Hepatic stellate cell (primary cell): ENCODE results near the gene WAS.
"Not testable (repeated sequence)": the region's sequence is repeated elsewhere in the genome, so short reads cannot be mapped to it uniquely, and the experiment has no call there.

Source experiments
- DNase-seq: peaks from one replicate; pipeline ENCODE4 v3.0.0; 2011; ENCODE audit warnings: low spot score

The WAS gene

DNA sequence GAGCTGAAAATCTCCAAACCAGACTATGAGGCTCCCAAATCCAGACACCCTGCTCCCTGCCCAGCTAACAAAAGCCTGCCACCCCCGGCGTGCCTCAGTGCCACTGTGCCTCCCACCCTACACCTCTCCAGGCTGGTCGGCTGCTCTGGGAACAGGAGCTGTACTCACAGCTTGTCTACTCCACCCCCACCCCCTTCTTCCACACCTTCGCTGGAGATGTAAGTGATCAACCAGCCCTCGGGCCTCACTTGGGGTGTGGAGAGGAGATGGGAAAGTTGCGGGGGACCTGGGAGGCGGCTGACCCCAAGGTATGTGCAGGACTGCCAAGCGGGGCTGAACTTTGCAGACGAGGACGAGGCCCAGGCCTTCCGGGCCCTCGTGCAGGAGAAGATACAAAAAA, 1.8 kb downstream of the WAS start:
- no peak for DNase-seq

DNA sequence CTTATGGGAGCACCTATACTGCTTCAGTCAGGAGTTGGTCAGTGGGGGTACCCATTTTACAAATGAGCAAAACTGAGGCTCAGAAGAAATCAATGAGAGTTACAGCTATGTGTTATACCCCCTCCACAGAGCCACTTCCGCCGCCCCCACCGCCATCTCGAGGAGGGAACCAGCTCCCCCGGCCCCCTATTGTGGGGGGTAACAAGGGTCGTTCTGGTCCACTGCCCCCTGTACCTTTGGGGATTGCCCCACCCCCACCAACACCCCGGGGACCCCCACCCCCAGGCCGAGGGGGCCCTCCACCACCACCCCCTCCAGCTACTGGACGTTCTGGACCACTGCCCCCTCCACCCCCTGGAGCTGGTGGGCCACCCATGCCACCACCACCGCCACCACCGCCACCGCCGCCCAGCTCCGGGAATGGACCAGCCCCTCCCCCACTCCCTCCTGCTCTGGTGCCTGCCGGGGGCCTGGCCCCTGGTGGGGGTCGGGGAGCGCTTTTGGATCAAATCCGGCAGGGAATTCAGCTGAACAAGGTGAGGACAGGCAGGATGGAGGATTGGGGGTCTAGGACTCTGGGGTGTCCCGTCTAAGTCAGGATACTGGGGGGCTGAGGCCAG, 5.0 kb downstream of the WAS start:
- DNase-seq = no peak

DNA sequence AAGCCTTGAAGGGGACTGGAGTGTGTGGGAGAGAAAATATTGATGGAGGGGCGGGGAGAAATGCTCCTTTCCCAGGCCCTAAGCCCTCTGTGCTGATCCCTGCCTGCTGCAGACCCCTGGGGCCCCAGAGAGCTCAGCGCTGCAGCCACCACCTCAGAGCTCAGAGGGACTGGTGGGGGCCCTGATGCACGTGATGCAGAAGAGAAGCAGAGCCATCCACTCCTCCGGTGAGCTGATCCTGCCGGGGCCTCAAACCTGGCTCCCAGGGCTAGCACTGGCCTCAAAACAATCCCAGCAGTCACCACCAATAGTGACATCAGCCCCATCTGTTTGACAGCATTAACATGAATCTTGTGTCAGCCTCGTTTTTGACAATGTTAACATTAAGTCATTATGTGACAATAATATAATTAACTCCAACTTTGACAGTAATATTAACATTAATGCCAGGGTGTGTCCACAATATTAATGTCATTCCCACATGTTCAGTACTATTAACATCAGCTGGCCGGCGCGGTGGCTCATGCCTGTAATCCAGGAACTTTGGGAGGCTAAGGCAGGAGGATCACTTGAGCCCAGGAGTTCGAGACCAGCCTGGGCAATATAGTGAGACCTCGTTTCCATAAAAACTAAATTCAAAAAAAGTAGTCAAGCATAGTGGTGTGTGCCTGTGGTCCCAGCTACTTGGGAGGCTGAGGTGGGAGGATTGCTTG, 5.8 kb downstream of the WAS start:
- no peak for DNase-seq

DNA sequence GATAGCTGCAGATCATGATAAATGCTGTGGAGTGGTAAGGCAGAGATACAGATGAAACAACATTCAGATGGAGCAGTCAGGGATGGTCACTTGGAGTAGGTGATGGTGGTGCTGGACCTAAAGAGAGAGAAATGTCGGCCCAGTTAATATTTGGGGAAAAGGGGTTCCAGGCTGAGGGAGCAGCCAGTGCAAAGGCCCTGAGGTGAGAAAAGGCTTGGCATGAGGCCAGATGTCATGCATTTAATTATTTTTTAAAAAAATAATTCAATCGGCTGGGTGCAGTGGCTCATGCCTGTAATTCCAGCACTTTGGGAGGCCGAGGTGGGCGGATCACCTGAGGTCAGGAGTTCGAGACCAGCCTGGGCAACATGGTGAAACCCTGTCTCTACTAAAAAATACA, 8.1 kb downstream of the WAS start:
- DNase-seq = not testable (repeated sequence)

DNA sequence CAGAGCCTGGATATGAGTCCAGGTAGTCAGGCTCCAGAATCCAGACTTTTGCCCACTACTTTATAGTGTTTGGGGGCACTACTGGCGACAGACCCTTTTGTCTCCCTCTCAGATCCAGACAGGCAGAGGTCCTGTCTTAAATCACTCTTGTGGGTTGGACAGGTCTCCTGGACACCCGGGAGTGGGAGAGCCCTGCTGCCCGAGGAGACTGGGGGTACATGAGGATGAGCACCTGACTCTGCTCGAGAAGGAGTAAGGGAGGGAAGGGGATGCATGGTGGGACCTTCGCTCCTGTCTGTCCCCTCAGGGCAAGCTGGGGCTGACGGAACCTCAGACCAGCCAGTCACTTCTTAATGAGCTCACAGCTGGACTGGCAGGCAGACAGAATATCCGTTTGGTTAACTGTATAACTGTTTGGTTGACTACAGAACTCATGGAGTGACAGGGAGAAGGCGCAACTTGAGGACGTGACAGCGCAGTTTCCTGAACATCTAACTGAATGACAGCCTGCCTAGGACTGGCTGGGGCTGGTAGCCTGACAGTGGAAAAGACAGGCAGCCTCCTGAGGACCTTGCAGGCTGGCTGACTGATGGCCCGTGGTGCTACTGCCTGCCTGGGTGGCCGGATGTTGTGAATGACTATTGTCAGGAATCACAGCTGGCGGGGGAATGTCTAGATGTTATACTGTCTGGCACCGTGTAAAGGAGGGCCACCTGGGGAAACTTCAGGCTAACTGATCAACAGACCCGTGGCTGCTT, 11.4 kb downstream of the WAS start:
- no peak for DNase-seq

DNA sequence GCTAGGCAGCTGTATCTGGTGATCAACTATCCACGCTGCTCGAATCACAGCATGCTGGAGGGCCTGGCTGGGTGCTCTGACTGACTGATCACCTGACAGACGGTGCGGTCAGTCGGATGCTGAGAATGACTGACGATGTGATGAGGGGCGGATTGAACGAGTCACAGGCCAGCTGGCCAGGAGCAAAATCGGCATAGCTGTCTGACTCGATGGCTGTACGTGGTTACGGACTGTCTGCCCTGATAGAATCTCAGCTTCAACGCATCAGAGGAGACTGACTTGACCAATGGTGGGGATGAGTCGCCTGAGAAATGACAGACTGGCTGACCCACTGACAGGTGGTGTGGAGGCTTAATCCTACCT, 11.9 kb downstream of the WAS start:
- DNase-seq = no peak

DNA sequence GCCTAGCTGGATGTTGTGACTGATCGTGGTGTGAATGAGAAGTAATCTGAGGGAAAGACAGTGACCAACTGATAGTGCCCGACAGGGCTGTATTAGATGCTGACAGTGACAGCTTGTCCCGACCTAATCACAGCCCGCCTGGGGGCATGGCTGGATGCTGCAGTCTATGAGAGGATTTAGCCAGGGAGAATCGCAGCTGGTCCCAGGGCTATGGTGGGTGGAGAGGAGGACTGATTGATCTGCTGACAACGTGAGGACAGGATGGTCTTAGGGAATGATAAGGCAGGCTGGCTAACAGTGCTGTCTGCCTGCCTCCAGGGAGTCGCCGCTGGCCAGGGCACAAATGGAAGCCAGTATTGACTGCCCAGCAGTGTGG, 12.3 kb downstream of the WAS start:
- peak; percentile 24 for DNase-seq

DNA sequence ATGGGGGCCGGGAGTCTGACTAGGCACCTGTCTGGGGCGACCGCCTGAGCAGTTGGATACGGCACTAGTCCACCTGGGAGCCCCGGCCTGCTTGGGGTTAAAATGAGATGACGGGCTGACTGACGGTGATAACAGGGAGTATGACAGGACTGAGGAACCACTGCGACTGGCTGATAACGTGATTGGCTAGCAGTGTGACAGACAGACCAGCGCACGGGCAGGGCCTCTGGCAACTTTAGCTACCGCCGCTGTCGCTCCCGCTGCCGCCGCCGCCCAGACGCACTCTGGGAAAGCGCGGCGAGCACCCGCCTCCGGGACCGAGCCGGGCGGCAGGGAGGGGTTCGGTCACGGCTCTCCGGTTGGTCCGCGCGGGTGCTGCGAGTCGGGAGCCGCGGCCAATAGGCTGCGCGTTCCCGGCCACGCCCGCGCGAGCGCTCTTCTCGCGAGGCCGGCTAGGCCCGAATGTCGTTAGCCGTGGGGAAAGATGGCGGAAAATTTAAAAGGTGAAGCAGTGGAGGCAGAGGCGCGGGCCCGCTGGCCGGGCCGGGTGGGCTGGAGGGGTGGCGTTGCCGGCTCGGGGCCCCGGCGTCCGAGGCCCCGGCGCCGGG, 12.8 kb downstream of the WAS start, which contains the start of gene SUV39H1:
TSS of gene SUV39H1 (plus strand) at position 434 of the 608 bp plus-strand sequence. CDS start at position 485, 51 bp downstream.
- peak; percentile 92 for DNase-seq

DNA sequence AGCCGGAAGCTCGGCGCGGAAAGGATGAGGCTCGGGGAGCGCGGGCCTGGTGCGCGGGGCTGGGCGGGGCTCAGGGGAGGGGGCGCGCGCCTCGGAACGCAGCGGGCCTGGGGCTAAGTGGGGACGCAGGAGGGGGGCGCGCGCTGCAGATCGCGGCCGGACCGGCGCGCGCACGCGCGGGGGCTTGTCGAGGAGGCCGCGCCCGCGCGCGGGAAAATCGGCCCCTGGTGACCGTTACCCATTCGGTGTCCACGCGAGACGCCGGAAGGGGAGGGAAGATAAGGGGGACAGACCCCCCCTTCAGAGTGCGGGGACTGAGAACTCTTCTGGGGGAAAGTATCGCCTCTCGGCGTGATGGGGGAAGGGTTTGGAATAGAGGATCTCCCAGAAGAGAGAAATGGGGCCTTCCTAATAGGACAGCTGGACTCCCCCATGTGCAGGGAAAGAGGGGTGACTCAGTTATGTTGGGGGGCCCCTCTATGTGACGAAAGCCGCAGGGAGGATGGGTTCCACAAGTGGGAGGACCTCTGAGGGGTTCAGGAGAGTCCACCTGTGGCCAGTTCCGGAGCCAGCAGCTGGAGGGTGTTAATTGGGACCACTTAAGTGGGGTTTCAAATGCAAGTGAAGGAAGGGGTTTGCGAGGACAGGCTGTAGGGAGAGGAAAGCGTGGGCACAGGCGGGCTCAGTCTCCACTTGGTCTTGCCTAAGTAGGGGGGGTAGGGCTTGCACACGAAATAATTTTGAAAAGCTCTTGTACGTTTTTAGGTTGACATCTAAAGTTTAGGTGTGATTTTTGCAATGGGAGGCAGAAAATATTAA, 13.5 kb downstream of the WAS start:
- DNase-seq = peak; percentile 37

DNA sequence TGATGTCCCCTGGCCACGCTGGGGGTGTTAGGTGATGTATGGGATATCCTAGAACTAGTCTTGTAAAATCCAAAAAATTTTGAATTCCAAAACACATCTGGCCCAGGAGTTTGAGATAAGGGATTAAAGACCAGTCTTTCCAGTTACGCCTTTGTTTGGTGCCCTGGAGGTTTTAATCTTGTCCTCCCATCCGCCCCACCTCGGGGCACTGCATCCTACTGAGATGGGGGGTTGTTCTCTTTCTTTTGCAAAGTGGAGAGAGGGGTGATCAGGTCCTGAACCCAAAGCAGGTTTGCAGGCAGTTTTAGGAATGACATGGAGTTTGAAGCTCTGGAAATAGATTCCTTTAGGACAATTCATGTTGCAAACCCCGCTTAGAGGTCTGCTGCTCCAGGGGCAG, 14.7 kb downstream of the WAS start:
- no peak for DNase-seq

DNA sequence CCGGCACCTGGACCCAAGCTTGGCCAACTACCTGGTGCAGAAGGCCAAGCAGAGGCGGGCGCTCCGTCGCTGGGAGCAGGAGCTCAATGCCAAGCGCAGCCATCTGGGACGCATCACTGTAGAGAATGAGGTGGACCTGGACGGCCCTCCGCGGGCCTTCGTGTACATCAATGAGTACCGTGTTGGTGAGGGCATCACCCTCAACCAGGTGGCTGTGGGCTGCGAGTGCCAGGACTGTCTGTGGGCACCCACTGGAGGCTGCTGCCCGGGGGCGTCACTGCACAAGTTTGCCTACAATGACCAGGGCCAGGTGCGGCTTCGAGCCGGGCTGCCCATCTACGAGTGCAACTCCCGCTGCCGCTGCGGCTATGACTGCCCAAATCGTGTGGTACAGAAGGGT, 16.6 kb downstream of the WAS start:
- no peak for DNase-seq

DNA sequence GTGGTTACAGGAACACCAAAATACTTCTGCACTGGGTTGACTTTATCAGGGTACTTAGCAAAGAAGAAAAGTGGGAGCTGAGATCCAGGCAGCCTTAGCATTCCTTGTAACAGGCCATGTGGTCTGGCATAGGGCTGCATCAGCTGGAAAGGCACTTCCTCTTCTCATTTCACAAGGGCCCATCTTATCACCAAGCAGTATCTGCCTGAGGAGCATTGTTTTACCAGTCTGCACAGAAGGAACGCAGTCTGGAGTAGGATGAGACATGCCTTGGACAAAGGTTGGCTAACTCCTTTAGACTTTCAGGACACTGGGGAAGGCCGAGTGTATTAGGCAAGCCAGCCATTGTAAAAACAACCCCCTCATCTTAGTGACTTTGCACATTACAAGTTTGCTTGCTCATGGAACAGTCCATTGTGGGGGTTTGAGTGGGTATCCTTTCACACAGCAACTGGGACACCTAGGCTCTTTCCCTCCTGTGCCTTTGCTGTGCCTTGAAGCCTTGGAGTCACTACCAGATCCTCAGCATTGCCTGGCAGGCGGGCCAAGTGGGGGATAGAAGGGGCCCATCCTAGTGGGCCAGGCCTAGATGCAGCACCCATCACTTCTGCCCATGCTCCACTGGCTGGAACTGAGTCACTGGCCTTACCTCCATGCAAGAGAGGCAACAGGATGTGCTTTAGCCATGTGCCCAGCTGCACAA, 17.5 kb downstream of the WAS start:
- no peak for DNase-seq

DNA sequence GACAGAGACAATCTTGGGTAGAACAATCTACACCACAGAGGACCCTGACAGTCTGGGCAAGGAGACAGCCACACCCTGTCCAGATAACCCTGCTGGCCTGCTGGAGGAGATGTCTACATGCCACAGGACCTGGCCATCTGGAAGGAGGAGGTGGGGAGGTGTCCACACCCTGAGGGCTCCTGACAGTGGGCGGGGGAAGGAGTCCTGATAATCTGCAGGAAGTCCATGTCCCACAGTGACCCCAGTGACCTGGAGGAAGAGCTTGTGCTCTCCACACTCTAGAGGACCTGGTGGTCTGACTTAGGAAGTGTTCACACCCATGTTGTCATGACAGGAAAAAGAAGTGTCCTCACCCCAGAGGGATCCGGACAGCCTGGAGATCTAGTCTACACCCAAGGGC, 18.4 kb downstream of the WAS start:
- DNase-seq = no peak

DNA sequence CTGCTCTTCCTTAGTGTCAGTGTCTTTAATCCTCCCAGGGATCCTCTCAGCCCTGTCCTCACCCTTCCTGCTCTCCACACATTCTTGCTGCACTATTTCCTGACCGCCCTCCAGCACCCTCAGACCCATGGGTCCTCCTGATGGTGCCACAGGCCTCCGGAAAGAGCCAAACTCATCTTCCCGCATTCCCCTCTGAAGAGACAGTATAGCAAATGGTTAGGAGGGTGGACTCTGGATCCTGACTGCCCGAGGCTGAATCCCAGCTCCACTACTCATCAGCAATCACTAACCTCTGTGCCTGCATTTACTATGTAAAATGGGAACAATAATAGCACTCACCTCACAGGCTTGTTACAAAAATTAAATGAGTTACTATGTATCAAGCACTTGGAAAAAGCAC, 19.1 kb downstream of the WAS start:
- DNase-seq = no peak

DNA sequence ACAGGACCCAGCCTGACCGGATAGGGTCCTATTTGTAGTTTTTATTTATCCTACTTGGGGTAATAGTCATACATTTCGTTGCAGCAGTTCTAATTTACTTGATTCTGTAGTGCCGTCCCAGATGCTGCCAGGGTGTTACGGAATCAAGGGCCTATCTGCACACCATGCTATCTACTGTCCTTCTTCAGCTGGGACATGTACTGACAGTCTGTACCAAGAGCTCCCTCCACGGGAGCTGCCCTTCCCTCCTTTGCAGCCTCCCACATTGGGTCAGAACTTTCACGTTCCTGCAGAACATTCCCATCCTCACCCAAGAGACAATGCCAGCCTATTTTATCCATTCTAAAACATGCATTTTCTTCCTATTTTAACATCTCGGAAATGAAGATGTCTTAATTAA, 19.6 kb downstream of the WAS start:
- no peak for DNase-seq

DNA sequence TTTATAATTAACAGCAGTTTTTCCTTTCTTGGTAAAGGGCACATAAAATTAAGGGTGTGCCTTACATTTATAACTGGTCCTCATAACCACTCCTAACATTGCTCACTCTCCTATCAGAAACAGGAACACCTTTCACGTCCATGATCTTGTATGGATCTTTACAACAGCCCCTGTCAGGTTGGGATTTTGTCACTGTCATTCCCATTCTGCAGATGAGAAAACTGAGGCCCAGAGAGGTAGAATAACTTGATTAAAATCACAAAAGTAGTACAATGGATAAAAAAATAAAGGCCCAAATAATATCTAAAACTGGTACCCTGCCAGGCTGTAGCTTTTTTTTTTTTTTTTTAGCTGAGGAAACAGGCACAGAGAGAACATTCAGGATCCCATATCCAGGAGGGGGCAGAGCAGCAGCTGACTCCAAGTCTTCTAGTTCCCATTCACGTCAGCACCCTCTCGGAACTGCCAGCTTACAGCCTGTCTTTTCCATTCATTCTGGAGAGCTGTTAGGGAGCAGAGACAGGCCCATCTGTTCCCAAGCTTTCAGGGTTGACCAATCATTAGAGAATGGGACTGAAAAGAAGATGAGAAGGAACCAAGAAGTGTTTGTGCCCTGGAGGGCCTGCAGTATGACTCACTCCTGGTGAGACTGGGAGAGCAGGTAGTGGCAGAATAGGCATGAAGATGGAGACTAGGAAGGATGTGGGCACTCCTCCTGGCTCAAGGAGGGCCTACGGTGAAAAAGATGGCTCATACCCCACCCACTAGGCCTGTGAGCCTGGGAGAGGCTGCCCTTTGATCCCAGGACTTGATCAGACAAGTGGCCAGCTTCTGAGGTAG, 20.3 kb downstream of the WAS start:
- DNase-seq = no peak

DNA sequence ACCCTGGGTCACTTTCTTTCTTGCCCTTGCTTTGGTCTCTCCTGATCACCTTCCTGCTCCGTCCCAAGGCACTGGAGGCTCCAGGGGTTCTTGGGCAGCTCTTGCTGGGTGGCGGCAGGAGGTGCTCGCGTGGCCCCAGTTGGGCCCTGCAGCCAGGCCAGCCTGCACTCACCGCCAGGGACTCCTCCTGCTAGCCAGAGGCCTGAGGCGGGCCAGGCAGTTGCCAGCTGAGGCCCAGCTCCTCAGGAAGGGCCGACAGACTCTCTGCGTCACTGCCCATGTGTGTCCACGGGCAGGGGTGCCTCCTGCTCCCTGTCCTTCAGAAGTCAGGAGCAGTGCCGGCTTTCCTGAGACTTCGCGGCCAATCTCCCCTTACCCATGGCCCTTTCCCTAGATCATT, 22.3 kb downstream of the WAS start:
- no peak for DNase-seq

DNA sequence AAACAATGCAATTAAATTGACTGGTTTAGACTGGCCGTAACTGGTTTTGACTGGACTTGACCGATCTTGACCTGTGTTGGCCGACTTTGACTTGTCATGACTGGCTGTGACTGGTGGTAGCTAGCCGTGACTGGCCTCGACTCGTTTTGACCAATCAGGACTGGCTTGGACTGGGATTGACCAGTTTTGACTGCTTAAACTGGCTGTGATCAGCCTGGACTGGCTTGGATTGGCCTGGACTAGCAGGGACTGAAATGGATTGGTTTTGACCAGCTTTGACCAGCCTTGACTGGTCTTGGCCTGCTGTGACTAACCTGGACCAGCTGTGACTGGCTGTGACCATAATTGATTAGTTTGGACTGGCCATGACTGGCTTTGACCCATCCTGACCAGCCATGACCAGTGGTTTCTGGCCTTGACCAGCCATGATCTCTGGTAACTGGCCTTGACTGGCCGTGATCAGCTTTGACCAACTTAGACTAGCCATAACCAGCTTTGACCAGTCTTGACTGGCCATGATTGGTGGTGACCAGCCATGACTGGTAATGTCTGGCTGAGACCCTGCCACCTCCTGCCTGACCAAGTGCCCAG, 26.0 kb downstream of the WAS start:
- no peak for DNase-seq

DNA sequence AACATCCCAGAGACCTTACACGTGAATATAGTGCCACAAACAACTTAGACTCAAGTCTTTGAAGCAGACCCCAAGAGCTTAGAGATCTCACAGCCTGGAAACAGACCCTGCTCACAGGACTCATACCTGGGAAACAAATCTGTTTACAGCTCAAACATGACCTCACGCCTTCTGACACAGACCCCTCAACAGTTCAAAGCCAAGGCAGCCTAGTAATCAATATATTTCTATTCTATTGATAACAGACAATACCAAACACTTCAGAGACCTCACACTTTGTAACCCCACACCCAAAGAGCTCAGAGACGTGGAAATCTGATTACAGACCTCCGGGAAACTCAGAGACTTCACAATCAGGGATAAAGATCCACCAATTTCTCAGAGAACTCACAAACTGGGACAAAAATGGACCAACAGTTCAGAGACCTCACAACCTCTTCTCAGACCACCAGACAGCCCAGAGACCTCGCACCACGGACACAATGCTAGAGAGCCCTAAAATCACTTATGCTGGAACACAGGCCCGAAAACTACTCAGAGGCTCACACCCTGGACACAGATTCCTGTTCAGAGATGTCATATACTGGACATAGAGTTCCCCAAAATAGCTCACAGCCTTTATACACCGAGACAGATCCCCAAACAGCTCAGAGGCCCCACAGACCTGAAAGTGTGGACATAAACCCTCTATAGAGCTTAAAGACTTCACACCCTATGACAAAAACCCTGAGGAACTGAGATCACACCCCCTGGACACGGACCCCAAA, 27.7 kb downstream of the WAS start:
- no peak for DNase-seq
